ENCODE results near the gene CARD19. TPM values are rescaled to one million over a fixed set of nuclear protein-coding genes. Genes with fewer than 3 reads are reported as not detected.

The CARD19 gene
- total and polyA plus RNA-seq, 8 donors = 4.3 to 20.4 (median 8.1) TPM

DNA sequence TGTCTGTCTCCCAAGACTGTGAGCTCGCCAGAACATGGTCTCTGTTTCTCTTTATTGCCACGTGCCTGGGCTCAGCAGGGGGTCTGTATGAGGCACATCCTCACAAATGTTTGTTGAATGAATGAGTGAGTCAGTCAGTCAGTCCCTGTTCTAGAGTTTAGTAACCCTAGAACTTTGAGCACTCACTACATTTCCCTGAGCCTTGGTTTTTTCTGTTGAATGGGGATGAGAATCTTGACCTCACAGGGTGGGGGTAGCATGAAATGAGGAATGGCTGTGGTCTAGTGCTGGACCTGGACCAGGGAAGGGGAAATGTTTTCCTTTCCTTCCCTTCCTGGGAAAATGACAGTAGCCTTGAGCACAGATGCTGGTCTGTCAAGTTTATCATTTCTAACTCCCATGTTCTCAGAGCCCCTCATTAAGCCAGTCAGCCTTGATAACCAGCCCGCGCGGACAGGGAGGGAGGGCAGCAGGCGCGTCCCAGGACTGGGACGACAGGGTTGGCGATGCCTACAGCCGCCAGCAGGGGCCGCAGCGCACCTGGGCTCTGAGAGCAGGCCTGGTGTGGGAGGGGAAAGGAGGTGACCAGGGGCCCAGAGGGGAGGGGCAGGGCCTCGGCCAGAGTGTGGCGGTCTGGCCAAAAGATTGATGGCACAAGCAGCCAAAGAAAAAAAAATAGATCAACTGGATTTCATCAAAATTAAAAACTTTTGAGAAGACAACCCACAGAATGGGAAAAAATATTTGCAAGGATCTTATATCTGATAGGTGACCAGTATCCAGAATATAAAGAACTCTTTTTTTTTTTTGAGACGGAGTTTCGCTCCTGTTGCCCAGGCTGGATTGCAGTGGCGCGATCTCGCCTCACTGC is 63.8 kb downstream of the CARD19 start:
- FAIRE-seq = no peak

DNA sequence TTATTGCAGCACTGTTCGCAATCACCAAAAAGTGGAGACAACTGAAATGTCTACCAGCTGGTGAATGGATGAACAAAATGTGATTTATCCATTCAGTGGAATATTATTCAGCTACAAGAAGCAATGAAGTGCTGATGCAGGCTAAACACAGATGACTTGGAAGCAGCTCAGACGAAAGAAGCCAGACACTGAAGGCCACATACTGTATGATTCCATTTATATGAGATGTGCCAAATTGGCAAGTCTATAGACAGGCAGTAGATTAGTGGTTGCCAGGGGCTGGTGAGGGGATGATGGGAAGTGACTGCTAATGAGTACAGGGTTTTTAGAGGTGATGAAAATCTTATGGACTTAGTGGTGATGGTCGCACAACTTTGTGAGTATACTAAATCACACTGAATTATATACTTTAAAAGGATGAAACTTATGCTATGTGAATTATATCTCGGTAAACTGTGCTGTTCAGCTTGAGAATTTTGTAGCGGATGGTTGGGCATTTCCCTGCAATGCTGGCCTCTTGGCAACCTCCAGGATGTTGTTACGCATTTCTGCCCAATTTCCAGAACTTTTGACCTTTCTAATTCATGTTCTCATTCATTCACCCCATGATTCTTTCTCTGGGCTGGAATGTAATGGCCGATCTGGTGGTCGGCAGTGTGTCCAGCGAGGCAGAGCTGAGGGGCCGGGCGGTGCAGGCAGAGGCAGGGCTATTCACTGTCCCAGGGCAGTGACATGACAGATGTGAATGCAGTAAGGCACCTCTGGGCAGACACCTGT is 66.0 kb downstream of the CARD19 start:
- H3K36me3 ChIP-seq = no peaks in the 10 kb centered on the region
- no peaks in the 10 kb centered on the region for H3K4me1 ChIP-seq
- no peaks in the 10 kb centered on the region for H3K9me3 ChIP-seq
- FAIRE-seq (no peak), DNase-seq (no peak), ATAC-seq (no peak)
- 74 to 78% methylated on average over 11 of the region's 11 CpGs for WGBS, 2 donors
- intact Hi-C loops (cut with DNase I) = loop anchor here in 1 of 3 donors (5.0 kb wide), 1 partner anchor 140 kb away; no protein-coding TSS in a partner anchor
- no peaks in the 10 kb centered on the region for H3K27me3 ChIP-seq
- no peak overlapping the region for H3K27ac ChIP-seq
- TF ChIP-seq, protein P1, sequence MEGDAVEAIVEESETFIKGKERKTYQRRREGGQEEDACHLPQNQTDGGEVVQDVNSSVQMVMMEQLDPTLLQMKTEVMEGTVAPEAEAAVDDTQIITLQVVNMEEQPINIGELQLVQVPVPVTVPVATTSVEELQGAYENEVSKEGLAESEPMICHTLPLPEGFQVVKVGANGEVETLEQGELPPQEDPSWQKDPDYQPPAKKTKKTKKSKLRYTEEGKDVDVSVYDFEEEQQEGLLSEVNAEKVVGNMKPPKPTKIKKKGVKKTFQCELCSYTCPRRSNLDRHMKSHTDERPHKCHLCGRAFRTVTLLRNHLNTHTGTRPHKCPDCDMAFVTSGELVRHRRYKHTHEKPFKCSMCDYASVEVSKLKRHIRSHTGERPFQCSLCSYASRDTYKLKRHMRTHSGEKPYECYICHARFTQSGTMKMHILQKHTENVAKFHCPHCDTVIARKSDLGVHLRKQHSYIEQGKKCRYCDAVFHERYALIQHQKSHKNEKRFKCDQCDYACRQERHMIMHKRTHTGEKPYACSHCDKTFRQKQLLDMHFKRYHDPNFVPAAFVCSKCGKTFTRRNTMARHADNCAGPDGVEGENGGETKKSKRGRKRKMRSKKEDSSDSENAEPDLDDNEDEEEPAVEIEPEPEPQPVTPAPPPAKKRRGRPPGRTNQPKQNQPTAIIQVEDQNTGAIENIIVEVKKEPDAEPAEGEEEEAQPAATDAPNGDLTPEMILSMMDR (IDR thresholded peaks at IDR 0.05) = no peak
- no peak overlapping the region for H3K4me3 ChIP-seq

More for the DNA sequence above, 63.8 kb downstream of the CARD19 start:
- Histone ChIP-seq H3K36me3 (no peaks in the 10 kb centered on the region), H3K27me3 (no peaks in the 10 kb centered on the region), H3K27ac (no peak overlapping the region), H3K4me3 (no peak overlapping the region), H3K9me3 (no peaks in the 10 kb centered on the region), H3K4me1 (no peaks in the 10 kb centered on the region)
- intact Hi-C loops (cut with DNase I) = loop anchor here (5.0 kb wide), 2 partner anchors 142 to 147 kb away; no protein-coding TSS in a partner anchor
- TF ChIP-seq, protein P1 (IDR thresholded peaks at IDR 0.05) = peak; percentile 81 to 94 (median 93)
- 9 to 12% methylated on average over 19 of the region's 19 CpGs for WGBS, 2 donors
- ATAC-seq = peak; percentile 97 to 100 (median 100)
- DNase-seq = peak; percentile 84 to 97 (median 89)

Other genes starting within 250 kb of the CARD19 start
- gene ZNF484, start 218.2 kb upstream of the CARD19 start, total RNA-seq = 1 to 10 TPM; 2.2 to 5.9 (median 2.8) TPM
- gene ZNF484, start 218.2 kb upstream of the CARD19 start, polyA plus RNA-seq = 1 to 10 TPM in 1 of 2 donors, under 1 TPM in 1; 0.84 to 2.0 TPM
- 10 to 100 TPM in 1 of 6 donors, 1 to 10 TPM in 5; 5.0 to 10.4 (median 6.3) TPM for gene FGD3, start 148.7 kb upstream of the CARD19 start, total RNA-seq
- gene FGD3, start 148.7 kb upstream of the CARD19 start, polyA plus RNA-seq = 10 to 100 TPM; 12.1 to 27.7 TPM
- gene SUSD3, start 37.5 kb upstream of the CARD19 start, total RNA-seq = 1 to 10 TPM in 2 of 6 donors, under 1 TPM in 4; 0.16 to 2.8 (median 0.80) TPM
- gene SUSD3, start 37.5 kb upstream of the CARD19 start, polyA plus RNA-seq = 1 to 10 TPM in 1 of 2 donors, under 1 TPM in 1; 0.27 to 1.4 TPM
- 10 to 100 TPM; 15.6 to 33.2 (median 19.3) TPM for gene NINJ1, start 38.0 kb downstream of the CARD19 start, total RNA-seq
- 10 to 100 TPM; 26.2 to 28.1 TPM for gene NINJ1, start 38.0 kb downstream of the CARD19 start, polyA plus RNA-seq
- 100 to 1,000 TPM in 1 of 6 donors, 10 to 100 TPM in 5; 53.5 to 114 (median 89.4) TPM for gene WNK2, start 87.9 kb downstream of the CARD19 start, total RNA-seq
- gene WNK2, start 87.9 kb downstream of the CARD19 start, polyA plus RNA-seq = 100 to 1,000 TPM in 1 of 2 donors, 10 to 100 TPM in 1; 77.4 to 121 TPM

All from pancreas (tissue), 10 donors.